C4-2B (cell line): ENCODE results near the gene ZNF813.

Experiments used
- H3K27ac ChIP-seq: fragments of 450-650 bp; 2 replicates; pipeline ENCODE4 v1.5.1; 2017
- CTCF ChIP-seq: fragments of 450-650 bp; conservative IDR thresholded peaks from 2 replicates; pipeline ENCODE4 v1.5.1; 2017; ENCODE audit warnings: mild to moderate bottlenecking
- ZFX ChIP-seq: fragments of 450-650 bp; IDR thresholded peaks from 2 replicates; pipeline ENCODE4 v1.6.1; 2017

Gene ZNF813

GRCh38 chr19:53538378-53539109 is 71.0 kb downstream of the ZNF813 start:
- TF ChIP-seq CTCF (no peak), ZFX (no peak)
- peak overlapping the region; percentile 86 for H3K27ac ChIP-seq

GRCh38 chr19:53540091-53540490 is 72.6 kb downstream of the ZNF813 start:
- H3K27ac ChIP-seq: no peak overlapping the region
- TF ChIP-seq ZFX: no peak
- TF ChIP-seq CTCF: no peak

GRCh38 chr19:53541971-53542370 is 74.4 kb downstream of the ZNF813 start:
- H3K27ac ChIP-seq: no peak overlapping the region
- TF ChIP-seq ZFX: no peak
- TF ChIP-seq CTCF: no peak

GRCh38 chr19:53545271-53546065 is 77.9 kb downstream of the ZNF813 start:
- H3K27ac ChIP-seq: no peak overlapping the region
- TF ChIP-seq ZFX: no peak
- TF ChIP-seq CTCF: no peak
